WERI-Rb-1 (cell line): ENCODE results near the gene INPP4B.

Source experiments
- DNase-seq: peaks from one replicate; pipeline ENCODE4 v3.0.0-alpha.2; 2020
- H3K27ac ChIP-seq: fragments of 250-450 bp; sonication (Bioruptor Pico); 2 replicates; pipeline ENCODE4 v1.5.1; 2020; ENCODE audit warnings: mild to moderate bottlenecking, moderate library complexity
- H3K27me3 ChIP-seq: fragments of 250-450 bp; sonication (Bioruptor Pico); 2 replicates; pipeline ENCODE4 v1.5.1; 2021; ENCODE audit warnings: mild to moderate bottlenecking, low read depth, moderate library complexity; ENCODE audit not compliant: insufficient read depth, severe bottlenecking
- H3K36me3 ChIP-seq: fragments of 250-450 bp; sonication (Bioruptor Pico); 2 replicates; pipeline ENCODE4 v1.5.1; 2020; ENCODE audit warnings: mild to moderate bottlenecking, moderate library complexity
- H3K4me3 ChIP-seq: 2 replicates; pipeline ENCODE4 v1.5.1; 2011; ENCODE audit warnings: low read depth, mild to moderate bottlenecking, control low read depth, low read length
- H3K9me3 ChIP-seq: fragments of 250-450 bp; sonication (Bioruptor Pico); 2 replicates; pipeline ENCODE4 v1.5.1; 2021; ENCODE audit warnings: mild to moderate bottlenecking, moderate library complexity; ENCODE audit not compliant: severe bottlenecking
- TF ChIP-seq, protein P1 (sequence below): IDR thresholded peaks from 2 replicates; pipeline ENCODE4 v1.5.1; 2011; ENCODE audit warnings: low read depth, mild to moderate bottlenecking, control low read depth, inconsistent platforms, low read length

Gene INPP4B

DNA sequence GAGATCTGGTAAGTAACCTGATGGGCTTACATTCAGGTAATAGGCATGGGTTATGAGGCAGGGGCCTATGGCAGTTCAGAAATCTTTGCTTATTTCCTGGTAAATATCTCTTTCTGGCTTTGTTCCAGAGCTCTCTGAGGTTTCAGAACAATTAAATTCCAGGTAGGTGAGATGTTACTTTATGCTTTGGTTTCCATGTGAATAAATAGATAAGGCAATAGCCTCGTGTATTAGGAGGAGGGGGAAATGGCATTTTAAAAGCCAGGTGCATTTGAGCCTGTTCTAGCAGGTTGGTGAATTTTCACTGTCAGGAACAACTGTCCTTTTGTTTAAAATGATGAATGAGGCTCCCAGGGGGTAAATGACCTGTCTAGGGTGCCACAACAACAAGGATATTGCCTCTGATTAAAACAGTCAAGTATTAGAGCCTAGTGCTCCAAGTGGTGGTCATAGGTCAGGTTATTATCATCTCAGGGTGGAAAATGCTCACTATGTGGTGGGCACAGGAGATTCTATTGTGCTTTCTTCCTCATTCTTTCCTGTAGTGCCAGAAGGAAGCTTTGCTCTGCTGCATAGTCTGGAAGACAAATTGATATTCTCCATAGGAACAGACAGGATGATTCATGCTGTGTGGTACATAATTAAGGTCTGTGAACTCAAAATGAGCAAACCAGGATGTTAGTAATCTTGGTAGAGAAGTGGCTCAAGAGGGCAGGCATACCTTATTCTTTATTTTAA, 296.2 kb downstream of the INPP4B start:
- no peaks in the 10 kb centered on the region for H3K9me3 ChIP-seq
- H3K27ac ChIP-seq: no peak overlapping the region
- no peaks in the 10 kb centered on the region for H3K36me3 ChIP-seq
- no peak overlapping the region for H3K4me3 ChIP-seq
- TF ChIP-seq, protein P1, sequence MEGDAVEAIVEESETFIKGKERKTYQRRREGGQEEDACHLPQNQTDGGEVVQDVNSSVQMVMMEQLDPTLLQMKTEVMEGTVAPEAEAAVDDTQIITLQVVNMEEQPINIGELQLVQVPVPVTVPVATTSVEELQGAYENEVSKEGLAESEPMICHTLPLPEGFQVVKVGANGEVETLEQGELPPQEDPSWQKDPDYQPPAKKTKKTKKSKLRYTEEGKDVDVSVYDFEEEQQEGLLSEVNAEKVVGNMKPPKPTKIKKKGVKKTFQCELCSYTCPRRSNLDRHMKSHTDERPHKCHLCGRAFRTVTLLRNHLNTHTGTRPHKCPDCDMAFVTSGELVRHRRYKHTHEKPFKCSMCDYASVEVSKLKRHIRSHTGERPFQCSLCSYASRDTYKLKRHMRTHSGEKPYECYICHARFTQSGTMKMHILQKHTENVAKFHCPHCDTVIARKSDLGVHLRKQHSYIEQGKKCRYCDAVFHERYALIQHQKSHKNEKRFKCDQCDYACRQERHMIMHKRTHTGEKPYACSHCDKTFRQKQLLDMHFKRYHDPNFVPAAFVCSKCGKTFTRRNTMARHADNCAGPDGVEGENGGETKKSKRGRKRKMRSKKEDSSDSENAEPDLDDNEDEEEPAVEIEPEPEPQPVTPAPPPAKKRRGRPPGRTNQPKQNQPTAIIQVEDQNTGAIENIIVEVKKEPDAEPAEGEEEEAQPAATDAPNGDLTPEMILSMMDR: no peak
- DNase-seq: no peak
- no peaks in the 10 kb centered on the region for H3K27me3 ChIP-seq

DNA sequence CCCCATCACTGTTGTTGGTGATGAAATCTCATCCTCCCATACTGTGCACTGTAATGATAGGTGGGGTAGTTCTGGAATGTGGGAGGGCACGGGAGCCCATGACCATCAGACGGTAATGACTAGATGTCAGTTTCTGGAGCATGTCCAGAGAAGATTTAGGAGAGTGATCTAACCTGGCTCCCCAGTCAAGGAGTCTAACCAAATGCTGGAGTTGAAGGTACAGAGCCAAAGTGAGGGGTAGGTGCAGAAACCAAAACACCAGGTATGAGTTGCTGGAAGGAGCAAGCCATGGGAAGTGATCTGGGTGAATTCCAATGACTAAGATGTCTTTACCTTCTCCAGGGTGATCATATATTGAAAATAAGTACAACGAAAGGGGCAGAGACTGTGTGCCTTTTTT, 296.9 kb downstream of the INPP4B start:
- Histone ChIP-seq H3K4me3 (no peak overlapping the region), H3K9me3 (no peaks in the 10 kb centered on the region), H3K27me3 (no peaks in the 10 kb centered on the region), H3K27ac (no peak overlapping the region), H3K36me3 (no peaks in the 10 kb centered on the region)
- TF ChIP-seq, protein P1: no peak
- DNase-seq: no peak

DNA sequence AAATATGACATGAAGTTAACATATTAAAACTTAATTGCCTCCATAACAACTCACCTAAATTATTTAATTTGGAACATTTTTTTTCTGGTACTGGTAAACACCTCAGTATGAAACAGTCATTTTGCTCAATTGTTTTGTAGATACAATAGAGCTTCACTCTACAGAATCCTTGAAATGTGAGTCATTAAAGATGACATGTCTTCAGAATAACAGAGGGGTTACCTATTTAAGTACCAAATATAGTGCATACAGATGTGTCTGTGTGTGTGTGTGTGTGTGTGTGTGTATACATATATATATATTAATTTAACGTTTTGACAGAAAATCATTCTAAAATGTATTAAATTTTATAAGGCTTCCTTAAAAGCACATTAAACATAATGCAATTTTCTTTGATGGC, 297.6 kb downstream of the INPP4B start:
- no peak overlapping the region for H3K4me3 ChIP-seq
- no peaks in the 10 kb centered on the region for H3K36me3 ChIP-seq
- H3K9me3 ChIP-seq: no peaks in the 10 kb centered on the region
- TF ChIP-seq, protein P1: no peak
- H3K27ac ChIP-seq: no peak overlapping the region
- no peak for DNase-seq
- H3K27me3 ChIP-seq: no peaks in the 10 kb centered on the region

DNA sequence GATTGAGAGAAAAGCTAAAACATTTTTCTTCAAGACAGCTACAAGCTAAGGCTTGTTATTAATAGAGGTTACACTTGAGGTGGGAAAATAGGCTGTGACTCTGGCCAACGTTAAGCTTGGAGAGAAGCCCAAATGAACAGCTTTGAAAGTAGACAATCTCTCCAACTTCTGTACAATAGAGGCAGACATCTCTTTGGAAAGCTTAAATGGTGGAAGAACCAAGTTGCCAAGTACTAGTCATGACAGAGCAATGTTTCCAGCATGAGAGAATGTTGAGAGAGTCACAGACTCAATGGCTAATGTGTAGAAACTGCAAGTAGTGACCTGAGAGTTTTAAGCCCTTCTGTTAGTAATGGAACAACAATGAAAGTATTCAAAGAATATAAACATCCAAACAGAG, 298.1 kb downstream of the INPP4B start:
- Histone ChIP-seq H3K36me3 (no peaks in the 10 kb centered on the region), H3K9me3 (no peaks in the 10 kb centered on the region), H3K27ac (no peak overlapping the region), H3K4me3 (no peak overlapping the region), H3K27me3 (no peaks in the 10 kb centered on the region)
- no peak for DNase-seq
- TF ChIP-seq, protein P1: no peak

DNA sequence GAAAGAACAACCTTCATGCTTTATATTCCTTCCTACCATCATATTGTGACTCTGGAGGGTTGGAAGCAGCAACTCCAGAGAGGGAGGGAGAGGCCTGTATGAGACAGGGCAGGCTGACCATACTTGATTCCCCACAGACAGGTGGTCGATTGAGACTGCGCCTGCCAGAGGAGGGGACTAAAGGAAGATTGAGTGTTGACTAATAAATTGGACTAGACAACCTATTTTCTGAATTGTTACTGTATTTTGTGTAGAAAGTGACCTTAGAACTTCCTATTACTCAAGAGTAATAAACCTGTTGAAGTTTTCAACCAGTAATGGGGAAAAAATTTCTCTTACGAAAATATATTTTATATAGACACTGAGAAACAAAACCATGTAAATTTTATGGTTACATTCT, 301.5 kb downstream of the INPP4B start:
- Histone ChIP-seq H3K27ac (no peak overlapping the region), H3K27me3 (no peaks in the 10 kb centered on the region), H3K36me3 (no peaks in the 10 kb centered on the region), H3K4me3 (no peak overlapping the region), H3K9me3 (no peaks in the 10 kb centered on the region)
- TF ChIP-seq, protein P1: no peak
- DNase-seq: no peak

DNA sequence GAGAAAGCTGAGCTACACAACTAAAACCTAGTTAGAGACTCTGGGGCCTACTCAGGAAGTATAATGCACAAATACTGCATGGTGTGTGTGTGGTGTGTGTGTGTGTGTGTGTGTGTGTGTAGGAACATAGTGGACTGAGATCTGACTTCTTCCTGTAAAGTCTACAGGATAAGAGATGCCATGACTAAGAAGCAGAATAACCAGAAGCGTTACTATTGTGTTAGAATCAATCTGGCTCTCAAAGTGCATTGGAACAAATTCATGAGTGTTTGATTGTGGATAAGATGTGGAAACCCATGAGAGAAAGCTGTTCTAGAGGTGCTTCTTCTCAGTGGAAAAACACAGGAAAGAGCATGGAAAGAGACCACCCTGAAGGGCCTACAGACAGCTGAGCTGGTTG, 302.1 kb downstream of the INPP4B start:
- no peak overlapping the region for H3K27ac ChIP-seq
- no peaks in the 10 kb centered on the region for H3K9me3 ChIP-seq
- no peaks in the 10 kb centered on the region for H3K27me3 ChIP-seq
- DNase-seq: no peak
- H3K4me3 ChIP-seq: no peak overlapping the region
- TF ChIP-seq, protein P1: no peak
- no peaks in the 10 kb centered on the region for H3K36me3 ChIP-seq
